Loucy (cell line): ENCODE measurements around the gene PNCK.

Source experiments
- EZH2phosphoT487 ChIP-seq: fragments of 200-600 bp; IDR thresholded peaks from 2 replicates; pipeline ENCODE4 v1.6.1; 2018; ENCODE audit warnings: antibody characterized with exemption, mild to moderate bottlenecking, moderate library complexity, borderline replicate concordance
- TF ChIP-seq, protein P1 (sequence below): fragments of 200-600 bp; sonication (generic); conservative IDR thresholded peaks from 2 replicates; pipeline ENCODE4 v1.5.1; 2014; ENCODE audit warnings: mild to moderate bottlenecking, antibody characterized with exemption, low read length

DNA sequence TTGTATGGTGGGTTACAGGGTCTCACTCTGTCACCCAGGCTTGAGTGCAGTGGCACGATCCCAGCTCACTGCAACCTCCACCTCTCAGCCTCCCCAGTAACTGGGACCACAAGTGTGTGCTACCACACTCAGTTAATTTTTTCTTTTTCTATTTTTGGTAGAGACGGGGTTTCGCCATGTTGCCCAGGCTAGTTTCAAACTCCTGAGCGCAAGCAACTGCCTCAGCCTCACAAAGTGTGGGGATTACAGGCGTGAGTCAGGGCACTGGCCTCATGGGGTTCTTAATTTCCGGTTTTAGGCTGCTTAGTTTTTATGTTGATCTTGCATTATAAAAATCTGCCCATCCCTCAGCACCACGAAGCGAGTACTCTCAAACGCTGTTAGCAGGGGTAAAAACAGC, 43.8 kb upstream of the PNCK start:
- TF ChIP-seq, protein P1, sequence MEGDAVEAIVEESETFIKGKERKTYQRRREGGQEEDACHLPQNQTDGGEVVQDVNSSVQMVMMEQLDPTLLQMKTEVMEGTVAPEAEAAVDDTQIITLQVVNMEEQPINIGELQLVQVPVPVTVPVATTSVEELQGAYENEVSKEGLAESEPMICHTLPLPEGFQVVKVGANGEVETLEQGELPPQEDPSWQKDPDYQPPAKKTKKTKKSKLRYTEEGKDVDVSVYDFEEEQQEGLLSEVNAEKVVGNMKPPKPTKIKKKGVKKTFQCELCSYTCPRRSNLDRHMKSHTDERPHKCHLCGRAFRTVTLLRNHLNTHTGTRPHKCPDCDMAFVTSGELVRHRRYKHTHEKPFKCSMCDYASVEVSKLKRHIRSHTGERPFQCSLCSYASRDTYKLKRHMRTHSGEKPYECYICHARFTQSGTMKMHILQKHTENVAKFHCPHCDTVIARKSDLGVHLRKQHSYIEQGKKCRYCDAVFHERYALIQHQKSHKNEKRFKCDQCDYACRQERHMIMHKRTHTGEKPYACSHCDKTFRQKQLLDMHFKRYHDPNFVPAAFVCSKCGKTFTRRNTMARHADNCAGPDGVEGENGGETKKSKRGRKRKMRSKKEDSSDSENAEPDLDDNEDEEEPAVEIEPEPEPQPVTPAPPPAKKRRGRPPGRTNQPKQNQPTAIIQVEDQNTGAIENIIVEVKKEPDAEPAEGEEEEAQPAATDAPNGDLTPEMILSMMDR = no peak
- TF ChIP-seq EZH2phosphoT487 = no peak
